Kidney (tissue), 14 donors: Measurements from ENCODE around the gene ARNT2. TPM values are rescaled to one million over a fixed set of nuclear protein-coding genes. Genes with fewer than 3 reads are reported as not detected.
A peak's percentile ranks its signal among the peaks of the same experiment; 100 is the strongest.

Experiments
- DNase-seq, 5 donors: peaks; one replicate each; pipeline ENCODE4 v3.0.0-alpha.2; 2013 to 2020
- FAIRE-seq: peaks from 2 replicates; lab custom pipeline; 2012; peaks lifted over from hg19 to GRCh38; lab: Jason Lieb, UNC
- H3K27ac ChIP-seq, 2 donors: one replicate each; pipeline ENCODE4 v1.7.0; 2013; ENCODE audit warnings: low read depth in 2 of 2, low read length in 2 of 2, inconsistent platforms in 1 of 2
- H3K27me3 ChIP-seq: one replicate; pipeline ENCODE4 v1.7.1; 2013; ENCODE audit warnings: low read length, inconsistent platforms; ENCODE audit not compliant: control insufficient read depth, insufficient read depth
- H3K36me3 ChIP-seq, 3 donors: one replicate each; pipeline versions ENCODE4 v1.7.0 to v1.7.1; 2013; ENCODE audit warnings: low read length in 3 of 3, control low read depth in 1 of 3, inconsistent platforms in 1 of 3; ENCODE audit not compliant: insufficient read depth in 3 of 3, control insufficient read depth in 2 of 3
- H3K4me1 ChIP-seq, 3 donors: one replicate each; pipeline versions ENCODE4 v1.7.0 to v1.7.1; 2013; ENCODE audit warnings: low read length in 3 of 3, inconsistent platforms in 1 of 3, low read depth in 1 of 3; ENCODE audit not compliant: control insufficient read depth in 2 of 3, insufficient read depth in 2 of 3
- H3K4me3 ChIP-seq, 3 donors: one replicate each; pipeline versions ENCODE4 v1.7.0 to v1.8.1; 2013; ENCODE audit warnings: low read length in 3 of 3, control low read depth in 1 of 3, inconsistent platforms in 1 of 3
- H3K9ac ChIP-seq, 3 donors: one replicate each; pipeline versions ENCODE4 v1.7.0 to v1.7.1; 2013; ENCODE audit warnings: low read length in 3 of 3, control low read depth in 1 of 3, inconsistent platforms in 1 of 3
- H3K9me3 ChIP-seq, 3 donors: one replicate each; pipeline versions ENCODE4 v1.7.0 to v1.7.1; 2013; ENCODE audit warnings: low read length in 3 of 3, control low read depth in 1 of 3, inconsistent platforms in 1 of 3; ENCODE audit not compliant: control insufficient read depth in 2 of 3, insufficient read depth in 1 of 3
- intact Hi-C: fragments of 100-400 bp; cut with DNase I; formaldehyde crosslinking; loops from one replicate; pipeline ENCODE4 v1.11.1; 2022
- polyA plus RNA-seq: library from polyadenylated mRNA; stranded (reverse); fragments of 350-450 nt; fragmentation: Illumina TruSeq; extraction: RNeasy Lipid Tissue Mini Kit (QIAGEN cat#74804); gene quantifications from one replicate; pipeline ENCODE4 v1.2.3, GENCODE V29; 2014; ENCODE audit warnings: low read depth, low replicate concordance; ENCODE audit not compliant: insufficient read depth
- total RNA-seq: library from RNA; stranded (reverse); fragmentation: NEBNext Ultra II Directional; extraction: Animal tissue kit (Norgen Biotek cat#: 25700); gene quantifications from one replicate; pipeline ENCODE4 v1.2.1, GENCODE V29; 2021
- TF ChIP-seq, protein P1 (sequence below): IDR thresholded peaks from 3 replicates; pipeline ENCODE4 v1.5.1; 2012; ENCODE audit warnings: mild to moderate bottlenecking, moderate library complexity, borderline replicate concordance; ENCODE audit not compliant: insufficient read depth; ENCODE audit errors: extremely low read depth
- donor health status: control.
- donor health status: control.
- donor health status: control.
- donor health status: control.
- donor health status: control.
- donor health status: DM: yes; HTN: yes; CAD: no.
- donor health status: Normal renal cell carcinoma (clear cell type).

ARNT2 gene
- total and polyA plus RNA-seq, 2 donors from 2014 or later, result 12.2 to 38.2 TPM

- TF ChIP-seq, protein P1, sequence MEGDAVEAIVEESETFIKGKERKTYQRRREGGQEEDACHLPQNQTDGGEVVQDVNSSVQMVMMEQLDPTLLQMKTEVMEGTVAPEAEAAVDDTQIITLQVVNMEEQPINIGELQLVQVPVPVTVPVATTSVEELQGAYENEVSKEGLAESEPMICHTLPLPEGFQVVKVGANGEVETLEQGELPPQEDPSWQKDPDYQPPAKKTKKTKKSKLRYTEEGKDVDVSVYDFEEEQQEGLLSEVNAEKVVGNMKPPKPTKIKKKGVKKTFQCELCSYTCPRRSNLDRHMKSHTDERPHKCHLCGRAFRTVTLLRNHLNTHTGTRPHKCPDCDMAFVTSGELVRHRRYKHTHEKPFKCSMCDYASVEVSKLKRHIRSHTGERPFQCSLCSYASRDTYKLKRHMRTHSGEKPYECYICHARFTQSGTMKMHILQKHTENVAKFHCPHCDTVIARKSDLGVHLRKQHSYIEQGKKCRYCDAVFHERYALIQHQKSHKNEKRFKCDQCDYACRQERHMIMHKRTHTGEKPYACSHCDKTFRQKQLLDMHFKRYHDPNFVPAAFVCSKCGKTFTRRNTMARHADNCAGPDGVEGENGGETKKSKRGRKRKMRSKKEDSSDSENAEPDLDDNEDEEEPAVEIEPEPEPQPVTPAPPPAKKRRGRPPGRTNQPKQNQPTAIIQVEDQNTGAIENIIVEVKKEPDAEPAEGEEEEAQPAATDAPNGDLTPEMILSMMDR, result no peak
These were observed 127.6 kb downstream of the ARNT2 start for GRCh38 chr15:80531796-80532195.

GRCh38 chr15:80533790-80534333, 129.7 kb downstream of the ARNT2 start:
- DNase-seq (no peak), FAIRE-seq (no peak)
- no peaks in the 10 kb centered on the region for H3K27me3 ChIP-seq
- H3K27ac ChIP-seq, result no peak overlapping the region
- H3K9me3 ChIP-seq, result peaks cover 0 to 4% (median 0%) of the 10 kb centered on the region in 3 donors
- TF ChIP-seq, protein P1, result no peak
- no peaks in the 10 kb centered on the region for H3K4me1 ChIP-seq
- intact Hi-C loops, result no loop called here
- H3K4me3 ChIP-seq, result no peak overlapping the region
- no peak overlapping the region for H3K9ac ChIP-seq
- no peaks in the 10 kb centered on the region for H3K36me3 ChIP-seq

More at GRCh38 chr15:80531796-80532195, 127.6 kb downstream of the ARNT2 start:
- intact Hi-C loops, result no loop called here
- Histone ChIP-seq H3K4me3 (no peak overlapping the region), H3K36me3 (no peaks in the 10 kb centered on the region), H3K9ac (no peak overlapping the region), H3K4me1 (no peaks in the 10 kb centered on the region), H3K9me3 (peaks cover 0 to 4% (median 0%) of the 10 kb centered on the region in 3 donors), H3K27ac (no peak overlapping the region), H3K27me3 (no peaks in the 10 kb centered on the region)
- peak in 1 of 5 donors; percentile 69 for DNase-seq
- no peak for FAIRE-seq

- intact Hi-C loops, result no loop called here
- no peaks in the 10 kb centered on the region for H3K27me3 ChIP-seq
- H3K36me3 ChIP-seq, result no peaks in the 10 kb centered on the region
- DNase-seq, result no peak
- FAIRE-seq, result no peak
- no peaks in the 10 kb centered on the region for H3K4me1 ChIP-seq
- TF ChIP-seq, protein P1, result no peak
- H3K9me3 ChIP-seq, result peaks cover 0 to 4% (median 0%) of the 10 kb centered on the region in 3 donors
- no peak overlapping the region for H3K4me3 ChIP-seq
- H3K27ac ChIP-seq, result no peak overlapping the region
- H3K9ac ChIP-seq, result no peak overlapping the region
These were observed 132.0 kb downstream of the ARNT2 start for GRCh38 chr15:80536231-80536630.

GRCh38 chr15:80536716-80537115, 132.5 kb downstream of the ARNT2 start:
- Histone ChIP-seq H3K4me3 (no peak overlapping the region), H3K9me3 (peaks cover 0 to 4% (median 0%) of the 10 kb centered on the region in 3 donors), H3K36me3 (no peaks in the 10 kb centered on the region), H3K27me3 (no peaks in the 10 kb centered on the region), H3K4me1 (no peaks in the 10 kb centered on the region), H3K27ac (no peak overlapping the region), H3K9ac (no peak overlapping the region)
- TF ChIP-seq, protein P1, result no peak
- DNase-seq (no peak), FAIRE-seq (no peak)
- intact Hi-C loops, result no loop called here
